ENCODE results near the gene MRPS30.
"Not testable (repeated sequence)": the region's sequence is repeated elsewhere in the genome, so short reads cannot be mapped to it uniquely, and the experiment has no call there.

MRPS30 gene

DNA sequence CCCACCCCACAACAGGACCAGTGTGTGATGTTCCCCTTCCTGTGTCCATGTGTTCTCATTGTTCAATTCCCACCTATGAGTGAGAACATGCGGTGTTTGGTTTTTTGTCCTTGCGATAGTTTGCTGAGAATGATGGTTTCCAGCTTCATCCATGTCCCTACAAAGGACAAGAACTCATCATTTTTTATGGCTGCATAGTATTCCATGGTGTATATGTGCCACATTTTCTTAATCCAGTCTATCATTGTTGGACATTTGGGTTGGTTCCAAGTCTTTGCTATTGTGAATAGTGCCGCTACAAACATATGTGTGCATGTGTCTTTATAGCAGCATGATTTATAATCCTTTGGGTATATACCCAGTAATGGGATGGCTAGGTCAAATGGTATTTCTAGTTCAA, 15.9 kb downstream of the MRPS30 start:
- DNase-seq = not testable (repeated sequence)

DNA sequence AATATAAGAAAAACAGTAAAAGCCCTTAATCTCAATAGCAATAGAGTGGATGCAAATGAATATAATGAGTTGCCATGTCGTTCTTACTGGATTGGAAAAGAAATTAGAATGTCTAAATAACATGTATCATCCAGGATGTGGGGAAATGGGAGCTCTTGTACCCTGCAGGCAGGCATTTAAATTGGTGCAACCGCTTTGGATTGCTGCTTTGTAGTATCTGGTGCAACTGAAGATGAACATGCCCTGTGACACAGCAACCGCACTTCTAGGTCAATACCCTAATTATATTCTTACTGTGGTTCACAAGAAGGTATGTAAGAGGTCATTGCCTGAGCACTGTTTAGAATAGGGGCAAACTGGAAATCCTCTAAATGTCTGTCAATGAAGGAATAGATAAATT, 18.9 kb downstream of the MRPS30 start:
- no peak for DNase-seq

DNA sequence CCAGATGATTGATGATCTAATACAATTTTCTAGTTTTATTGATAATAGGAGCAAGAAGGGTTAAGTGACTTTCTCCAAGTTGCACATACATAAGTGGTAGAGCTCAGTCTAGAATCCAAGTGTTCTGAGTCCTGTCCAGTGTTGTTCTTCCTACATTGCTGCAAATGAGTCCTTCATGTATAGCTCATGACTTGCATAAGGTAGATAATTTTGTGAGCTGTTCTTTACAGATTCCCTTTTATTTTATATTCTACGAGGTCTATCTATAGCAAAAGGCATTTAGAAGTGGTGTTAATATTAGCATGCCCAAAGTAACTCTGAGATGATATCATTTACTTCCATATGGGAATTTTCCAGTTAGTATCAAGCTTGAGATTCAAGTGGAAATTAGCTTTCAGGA, 20.0 kb downstream of the MRPS30 start:
- no peak for DNase-seq

DNA sequence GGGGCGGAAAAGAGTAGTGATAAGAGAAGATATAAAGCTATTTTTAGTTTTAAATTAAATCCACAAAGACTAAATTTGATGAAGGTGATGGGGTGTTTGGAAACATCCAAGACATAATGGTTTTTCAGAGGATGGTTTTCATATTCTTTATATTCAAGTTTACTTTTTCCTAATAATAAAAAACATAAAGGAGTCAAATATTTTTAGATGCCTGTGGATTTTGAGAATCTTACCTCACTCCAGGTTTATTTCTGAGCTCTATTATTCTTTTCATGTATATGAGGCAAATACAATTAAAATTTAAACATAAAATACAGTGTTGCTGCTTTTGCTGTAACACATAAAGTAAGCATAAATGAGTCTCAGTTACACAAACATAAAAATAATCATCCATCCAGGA, 22.2 kb downstream of the MRPS30 start:
- DNase-seq = no peak

DNA sequence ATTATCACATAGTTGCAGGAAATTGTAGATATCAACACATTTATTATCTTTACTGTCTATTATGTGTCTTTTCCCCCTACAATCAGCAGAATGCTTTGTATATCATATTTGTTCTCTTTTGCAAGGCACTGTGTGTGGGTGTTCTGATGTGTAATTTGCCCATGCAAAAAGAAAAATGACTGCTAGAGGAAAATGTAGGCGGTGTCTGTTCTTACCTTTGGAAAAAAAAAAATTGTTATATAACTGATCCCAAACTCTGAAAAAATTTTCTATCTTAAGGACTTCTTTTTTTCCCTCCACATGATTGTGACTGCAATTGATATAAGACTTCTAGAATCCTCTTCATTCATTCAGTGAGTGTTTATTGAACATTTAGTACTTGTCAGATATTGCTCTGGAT, 24.5 kb downstream of the MRPS30 start:
- DNase-seq = no peak

DNA sequence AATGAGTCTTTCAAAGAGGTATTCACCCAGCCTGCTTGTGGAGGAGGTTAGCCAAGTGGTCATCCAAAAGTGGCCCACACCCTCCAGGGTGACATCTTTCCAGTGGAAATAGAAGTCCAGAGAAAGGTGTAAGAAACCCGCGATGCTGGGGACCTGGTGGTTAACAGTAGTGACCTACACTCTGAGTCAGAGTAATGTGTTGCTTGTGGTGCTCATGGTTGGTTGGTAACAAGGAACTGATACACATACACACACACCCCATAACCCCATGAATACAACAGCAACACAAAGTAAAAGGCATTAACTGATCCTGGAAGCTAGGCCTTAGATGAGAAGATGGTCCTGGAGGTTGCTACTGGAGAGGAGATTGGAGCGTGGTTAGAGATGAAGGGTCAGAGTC, 26.9 kb downstream of the MRPS30 start:
- DNase-seq = no peak

DNA sequence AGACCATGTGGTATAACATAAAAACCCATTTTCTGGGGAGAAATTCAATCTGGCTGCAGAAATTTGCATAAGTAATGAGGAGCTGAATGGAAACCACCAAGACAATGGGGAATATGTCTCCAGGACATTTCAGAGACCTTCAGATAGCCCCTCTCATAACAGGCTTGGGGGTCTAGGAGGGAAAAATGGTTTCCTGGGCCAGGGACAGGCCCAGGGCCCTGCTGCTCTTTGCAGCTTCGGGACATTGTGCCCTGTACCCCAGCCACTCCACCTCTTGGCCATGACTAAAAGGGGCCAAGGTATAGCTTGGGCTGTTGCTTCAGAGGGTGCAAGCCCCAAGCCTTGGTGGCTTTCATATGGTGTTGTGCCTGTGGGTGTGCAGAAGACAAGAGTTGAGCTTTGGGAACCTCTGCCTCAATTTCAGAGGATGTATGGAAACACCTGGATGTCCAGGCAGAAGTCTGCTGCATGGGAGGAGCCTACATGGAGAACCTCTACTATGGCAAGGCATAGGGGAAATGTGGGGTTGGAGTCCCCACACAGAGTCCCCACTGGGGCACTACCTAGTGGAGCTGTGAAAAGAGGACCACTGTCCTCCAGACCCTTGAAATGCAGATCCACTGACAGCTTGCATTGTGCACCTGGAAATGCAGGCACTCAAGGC, 30.4 kb downstream of the MRPS30 start:
- DNase-seq = no peak

DNA sequence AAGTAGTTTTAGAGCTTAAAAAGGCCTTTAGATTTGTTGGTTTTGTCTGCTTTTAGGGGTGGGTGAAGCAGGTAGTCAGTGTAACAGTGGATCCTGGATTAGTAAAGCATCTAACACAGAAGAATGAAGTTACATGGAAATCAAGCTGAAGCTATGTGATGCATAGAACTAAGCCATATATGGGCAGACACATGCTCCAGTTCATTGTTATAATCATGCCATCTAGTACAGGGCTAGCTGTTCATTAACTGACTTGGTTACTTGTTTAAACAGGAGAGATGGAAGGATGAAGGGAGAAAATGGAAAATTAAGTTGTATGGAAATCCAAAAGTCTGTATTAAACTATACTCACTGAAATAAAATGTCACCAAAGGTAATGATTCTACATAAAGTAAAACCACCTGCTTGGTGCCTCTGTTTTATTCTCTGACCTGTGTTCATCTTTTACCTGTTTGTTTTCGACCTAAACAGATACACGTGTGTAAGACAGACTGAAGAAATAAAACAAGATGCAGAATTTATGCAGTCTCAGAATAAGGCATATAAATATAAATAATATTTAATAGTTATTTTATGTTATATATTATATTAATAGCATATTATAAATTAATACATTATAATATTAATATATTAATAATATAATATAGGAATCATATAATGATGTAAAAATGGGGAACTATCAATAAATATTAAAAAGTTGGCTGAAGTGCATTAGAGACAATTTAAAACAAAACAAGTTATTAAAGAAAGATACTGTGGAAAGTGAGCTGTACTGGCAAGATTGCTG, 33.9 kb downstream of the MRPS30 start:
- no peak for DNase-seq

DNA sequence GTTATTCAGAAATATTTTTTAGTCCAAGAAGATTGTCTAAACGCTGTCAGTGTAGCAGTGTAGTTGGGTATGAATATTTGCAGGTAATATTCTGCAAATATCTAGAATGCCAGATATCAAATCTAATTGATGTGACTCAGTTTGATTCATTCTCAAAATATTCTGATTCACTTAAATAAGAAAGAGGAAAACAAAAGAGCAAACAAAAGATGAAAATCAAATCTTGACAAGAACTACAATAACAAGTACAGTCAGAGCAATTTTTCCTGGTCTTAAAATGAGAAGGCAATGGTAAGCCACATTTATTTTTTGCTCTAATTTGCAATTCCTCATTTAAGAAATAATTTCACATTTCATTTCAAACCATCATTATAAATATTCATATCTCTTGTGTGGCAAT, 36.0 kb downstream of the MRPS30 start:
- no peak for DNase-seq

DNA sequence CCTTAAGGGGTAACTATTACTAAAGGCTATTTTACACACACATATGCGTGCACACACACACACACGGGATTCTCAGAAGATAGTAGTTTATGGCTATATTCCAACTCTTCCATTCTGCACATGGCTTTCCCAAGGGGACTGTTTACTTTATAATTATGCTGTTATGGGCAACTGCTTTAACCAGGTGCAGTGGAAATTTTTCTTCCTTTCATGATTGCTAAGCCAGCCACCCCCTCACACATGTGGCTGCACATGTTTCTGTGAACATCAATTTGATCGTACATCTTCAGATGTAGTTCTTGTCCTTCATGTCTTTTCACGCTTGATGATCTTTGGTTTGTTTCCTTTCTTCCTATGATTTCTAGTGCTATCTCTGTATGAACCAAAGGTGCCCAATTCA, 37.0 kb downstream of the MRPS30 start:
- DNase-seq = no peak

DNA sequence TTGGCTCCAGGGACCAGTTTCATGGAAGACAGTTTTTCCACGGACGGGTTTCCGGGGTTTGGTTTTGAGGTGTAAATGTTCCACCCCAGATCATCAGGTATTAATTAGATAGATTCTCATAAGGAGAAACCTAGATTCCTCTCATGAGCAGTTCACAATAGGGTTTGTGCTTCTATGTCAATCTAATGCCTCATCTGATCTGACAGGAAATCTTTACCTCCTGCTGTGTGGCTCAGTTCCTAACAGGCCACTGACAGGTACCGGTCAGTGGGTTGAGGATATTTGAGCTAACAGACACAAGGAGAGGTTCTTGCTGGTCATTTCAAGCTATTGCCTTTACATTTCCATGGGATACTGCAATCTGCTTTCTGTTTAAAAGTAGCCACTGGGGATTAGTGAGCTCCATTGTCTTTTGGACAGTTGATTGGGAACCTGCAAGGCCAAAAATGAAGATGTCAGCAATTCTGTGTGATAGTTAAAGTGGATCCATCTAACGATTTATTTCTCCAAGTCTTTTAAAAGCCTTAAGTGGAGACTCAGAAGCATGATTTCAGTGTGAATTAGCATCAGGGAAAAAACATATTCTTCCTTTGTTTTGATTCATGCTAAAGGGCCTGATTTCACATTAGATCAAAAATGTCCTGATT, 38.6 kb downstream of the MRPS30 start:
- DNase-seq = no peak

DNA sequence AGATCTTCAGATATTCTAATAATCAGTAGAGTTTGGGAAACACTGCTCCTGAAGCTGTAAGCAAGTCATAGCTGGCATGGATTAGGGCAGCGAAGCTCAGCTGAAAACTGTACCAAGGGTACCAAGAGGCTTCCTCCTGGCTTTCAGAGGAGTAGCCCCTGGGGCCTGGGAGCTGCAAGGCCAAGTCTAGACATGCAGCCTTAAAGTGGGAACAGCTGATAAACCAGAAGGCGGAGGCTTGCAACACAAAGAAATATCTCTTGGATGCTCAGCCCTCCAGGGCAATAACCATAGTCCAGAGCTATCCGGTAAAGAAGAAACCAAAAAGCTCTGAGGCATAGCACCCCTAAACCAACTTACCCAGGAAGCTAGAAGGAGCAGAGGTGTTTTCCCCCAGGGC, 51.5 kb downstream of the MRPS30 start:
- no peak for DNase-seq

DNA sequence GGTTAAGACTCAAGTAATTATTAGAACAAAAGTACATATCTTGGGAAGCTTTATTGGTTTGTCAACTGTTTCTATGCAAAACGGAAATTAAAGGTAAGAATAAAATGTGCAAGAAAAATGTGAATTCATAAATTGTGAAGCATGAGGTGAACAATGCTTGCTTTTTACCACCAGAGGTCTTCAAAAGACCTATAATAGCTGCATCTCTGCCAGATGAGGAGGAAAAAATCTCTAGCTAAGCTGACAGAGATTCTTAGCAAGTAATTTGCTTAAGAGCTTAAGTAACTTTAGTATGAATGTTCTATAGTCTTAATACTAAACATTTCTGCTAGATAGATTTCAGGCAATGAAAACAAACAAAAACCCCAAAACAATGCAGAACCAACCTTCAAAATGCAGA, 54.1 kb downstream of the MRPS30 start:
- no peak for DNase-seq

All from activated CD4-positive, CD25-positive, alpha-beta regulatory T cell (primary cell).